Activated T-cell treated with anti-CD3 and anti-CD28 coated beads, Interleukin-2, amount 50 U/mL, for 4 hours (primary cell): ENCODE results near the gene MMRN1. TPM values are rescaled to one million over a fixed set of nuclear protein-coding genes. Genes with fewer than 3 reads are reported as not detected.
A peak's percentile ranks its signal among the peaks of the same experiment; 100 is the strongest.

Source experiments
- ATAC-seq, 2 donors: fragments of 200-7000 bp; cut with Tn5 transposase; one replicate each; pipeline ENCODE4 v1.10.0; 2021
- DNase-seq: peaks from one replicate; pipeline ENCODE4 v3.0.0-alpha.2; 2020
- H3K27me3 Mint-ChIP-seq: one replicate; pipeline ENCODE4 v1.8.0; 2021; ENCODE audit warnings: low read depth, mixed read lengths
- H3K36me3 Mint-ChIP-seq: one replicate; pipeline ENCODE4 v1.8.0; 2022; ENCODE audit warnings: mixed read lengths; ENCODE audit not compliant: insufficient read depth
- H3K4me1 Mint-ChIP-seq: one replicate; pipeline ENCODE4 v1.8.0; 2021; ENCODE audit warnings: low read depth, mixed read lengths
- H3K4me3 Mint-ChIP-seq: one replicate; pipeline ENCODE4 v1.8.0; 2021; ENCODE audit warnings: mild to moderate bottlenecking, moderate library complexity, mixed read lengths
- H3K9me3 Mint-ChIP-seq: one replicate; pipeline ENCODE4 v1.8.0; 2021; ENCODE audit warnings: mixed read lengths
- total RNA-seq, 3 donors: library from RNA; stranded (reverse); gene quantifications; one replicate each; pipeline ENCODE4 v1.2.1, GENCODE V29; 2021

Gene MMRN1
- under 1 TPM; 0.18 to 0.23 (median 0.19) TPM for total RNA-seq

GRCh38 chr4:89894649-89895550 is at the start of gene MMRN1:
Gene MMRN1, plus strand, starts transcription at chr4:89894854. Its CDS starts 118 bp downstream, at chr4:89894972.
- ATAC-seq (peak; percentile 46 to 66), DNase-seq (no peak)
- no peaks in the 10 kb centered on the region for H3K9me3 Mint-ChIP-seq
- peaks cover 4% of the 10 kb centered on the region for H3K27me3 Mint-ChIP-seq
- peak within 1 kb of the TSS; percentile 52 for H3K4me3 Mint-ChIP-seq
- peaks cover 18% of the 10 kb centered on the region for H3K4me1 Mint-ChIP-seq
- no peaks in the 10 kb centered on the region for H3K36me3 Mint-ChIP-seq

GRCh38 chr4:89847571-89848325 is 46.9 kb upstream of the MMRN1 start:
- Mint-ChIP-seq H3K27me3 (no peaks in the 10 kb centered on the region), H3K4me1 (no peaks in the 10 kb centered on the region), H3K36me3 (peaks cover 5% of the 10 kb centered on the region), H3K4me3 (no peak overlapping the region), H3K9me3 (peaks cover 16% of the 10 kb centered on the region)
- no peak for DNase-seq
- no peak for ATAC-seq

- DNase-seq: no peak
- Mint-ChIP-seq H3K9me3 (peaks cover 1% of the 10 kb centered on the region), H3K4me1 (no peaks in the 10 kb centered on the region), H3K4me3 (no peak overlapping the region), H3K27me3 (peaks cover 15% of the 10 kb centered on the region), H3K36me3 (no peaks in the 10 kb centered on the region)
- no peak for ATAC-seq
Observed at GRCh38 chr4:89855236-89855635, 39.4 kb upstream of the MMRN1 start.

- Mint-ChIP-seq H3K36me3 (no peaks in the 10 kb centered on the region), H3K9me3 (no peaks in the 10 kb centered on the region), H3K27me3 (peaks cover 18% of the 10 kb centered on the region), H3K4me3 (no peak overlapping the region), H3K4me1 (no peaks in the 10 kb centered on the region)
- no peak for ATAC-seq
- DNase-seq: no peak
Observed at GRCh38 chr4:89860971-89861370, 33.7 kb upstream of the MMRN1 start.

- H3K36me3 Mint-ChIP-seq: no peaks in the 10 kb centered on the region
- no peak overlapping the region for H3K4me3 Mint-ChIP-seq
- peaks cover 18% of the 10 kb centered on the region for H3K27me3 Mint-ChIP-seq
- no peak for ATAC-seq
- H3K9me3 Mint-ChIP-seq: no peaks in the 10 kb centered on the region
- no peaks in the 10 kb centered on the region for H3K4me1 Mint-ChIP-seq
- DNase-seq: no peak
Observed at GRCh38 chr4:89863533-89863932, 31.1 kb upstream of the MMRN1 start.

GRCh38 chr4:89868276-89868675 is 26.4 kb upstream of the MMRN1 start:
- Mint-ChIP-seq H3K4me3 (no peak overlapping the region), H3K4me1 (no peaks in the 10 kb centered on the region), H3K36me3 (no peaks in the 10 kb centered on the region), H3K9me3 (no peaks in the 10 kb centered on the region), H3K27me3 (peaks cover 12% of the 10 kb centered on the region)
- DNase-seq: no peak
- no peak for ATAC-seq

- ATAC-seq: no peak
- Mint-ChIP-seq H3K4me3 (no peak overlapping the region), H3K27me3 (peaks cover 12% of the 10 kb centered on the region), H3K36me3 (no peaks in the 10 kb centered on the region), H3K4me1 (no peaks in the 10 kb centered on the region), H3K9me3 (no peaks in the 10 kb centered on the region)
- DNase-seq: no peak
Observed at GRCh38 chr4:89868999-89869589, 25.6 kb upstream of the MMRN1 start.

GRCh38 chr4:89871211-89871610 is 23.4 kb upstream of the MMRN1 start:
- Mint-ChIP-seq H3K27me3 (peaks cover 8% of the 10 kb centered on the region), H3K9me3 (no peaks in the 10 kb centered on the region), H3K4me3 (no peak overlapping the region), H3K4me1 (peaks cover under 1% of the 10 kb centered on the region), H3K36me3 (no peaks in the 10 kb centered on the region)
- no peak for ATAC-seq
- DNase-seq: no peak

- peaks cover 4% of the 10 kb centered on the region for H3K4me1 Mint-ChIP-seq
- ATAC-seq: peak in 1 of 2 donors; percentile 46
- no peaks in the 10 kb centered on the region for H3K9me3 Mint-ChIP-seq
- no peak for DNase-seq
- no peaks in the 10 kb centered on the region for H3K36me3 Mint-ChIP-seq
- no peak overlapping the region for H3K4me3 Mint-ChIP-seq
- peaks cover 8% of the 10 kb centered on the region for H3K27me3 Mint-ChIP-seq
Observed at GRCh38 chr4:89876548-89876947, 18.1 kb upstream of the MMRN1 start.

- Mint-ChIP-seq H3K9me3 (no peaks in the 10 kb centered on the region), H3K4me1 (peaks cover 4% of the 10 kb centered on the region), H3K27me3 (peaks cover 8% of the 10 kb centered on the region), H3K4me3 (no peak overlapping the region), H3K36me3 (no peaks in the 10 kb centered on the region)
- no peak for DNase-seq
- no peak for ATAC-seq
Observed at GRCh38 chr4:89878611-89879010, 16.0 kb upstream of the MMRN1 start.

- no peaks in the 10 kb centered on the region for H3K36me3 Mint-ChIP-seq
- H3K9me3 Mint-ChIP-seq: no peaks in the 10 kb centered on the region
- no peak for DNase-seq
- H3K27me3 Mint-ChIP-seq: peaks cover 8% of the 10 kb centered on the region
- no peak for ATAC-seq
- H3K4me3 Mint-ChIP-seq: no peak overlapping the region
- H3K4me1 Mint-ChIP-seq: peaks cover 4% of the 10 kb centered on the region
Observed at GRCh38 chr4:89879215-89879614, 15.4 kb upstream of the MMRN1 start.

GRCh38 chr4:89889289-89889688 is 5.4 kb upstream of the MMRN1 start:
- H3K4me1 Mint-ChIP-seq: peaks cover 3% of the 10 kb centered on the region
- ATAC-seq: no peak
- no peak overlapping the region for H3K4me3 Mint-ChIP-seq
- H3K36me3 Mint-ChIP-seq: no peaks in the 10 kb centered on the region
- H3K9me3 Mint-ChIP-seq: no peaks in the 10 kb centered on the region
- no peak for DNase-seq
- peaks cover 13% of the 10 kb centered on the region for H3K27me3 Mint-ChIP-seq

- Mint-ChIP-seq H3K4me1 (peaks cover 18% of the 10 kb centered on the region), H3K4me3 (no peak overlapping the region), H3K9me3 (no peaks in the 10 kb centered on the region), H3K27me3 (peaks cover 3% of the 10 kb centered on the region), H3K36me3 (no peaks in the 10 kb centered on the region)
- DNase-seq (no peak), ATAC-seq (no peak)
Observed at GRCh38 chr4:89897867-89898266, 3.2 kb downstream of the MMRN1 start.

GRCh38 chr4:89898304-89898716 is 3.7 kb downstream of the MMRN1 start:
- DNase-seq (no peak), ATAC-seq (peak in 1 of 2 donors; percentile 36)
- peaks cover 18% of the 10 kb centered on the region for H3K4me1 Mint-ChIP-seq
- H3K9me3 Mint-ChIP-seq: no peaks in the 10 kb centered on the region
- no peaks in the 10 kb centered on the region for H3K36me3 Mint-ChIP-seq
- H3K27me3 Mint-ChIP-seq: no peaks in the 10 kb centered on the region
- no peak overlapping the region for H3K4me3 Mint-ChIP-seq
